Neutrophil (primary cell): ENCODE data around the gene TSPAN18.

Experiments used
- H3K27ac ChIP-seq: fragments of 200-600 bp; sonication (generic); 2 replicates; pipeline ENCODE4 v1.5.1; 2016; ENCODE audit warnings: mild to moderate bottlenecking, moderate library complexity
- H3K27me3 ChIP-seq: fragments of 200-600 bp; sonication (generic); 2 replicates; pipeline ENCODE4 v1.6.0; 2016; ENCODE audit warnings: mild to moderate bottlenecking
- H3K36me3 ChIP-seq: fragments of 200-600 bp; sonication (generic); 2 replicates; pipeline ENCODE4 v1.5.1; 2017
- H3K4me1 ChIP-seq, 2 experiments: fragments of 200-600 bp in 1 of 2; sonication (generic) in 1 of 2; 1 replicate in 1 of 2; 2 replicates in 1 of 2; pipeline versions ENCODE4 v1.5.1 to v1.6.1; 2013 to 2016; ENCODE audit warnings: low read depth in 1 of 2, low read length in 1 of 2, mild to moderate bottlenecking in 1 of 2, moderate library complexity in 1 of 2; ENCODE audit not compliant: control insufficient read depth in 1 of 2, insufficient read depth in 1 of 2
- H3K4me3 ChIP-seq, 2 experiments: fragments of 200-600 bp in 1 of 2; sonication (generic) in 1 of 2; 1 replicate in 1 of 2; 2 replicates in 1 of 2; pipeline ENCODE4 v1.5.1; 2013 to 2016; ENCODE audit warnings: low read depth in 1 of 2, low read length in 1 of 2, mild to moderate bottlenecking in 1 of 2, moderate library complexity in 1 of 2
- H3K9me3 ChIP-seq: fragments of 200-600 bp; sonication (generic); 2 replicates; pipeline ENCODE4 v1.5.1; 2016
- CTCF ChIP-seq: fragments of 200-600 bp; sonication (generic); IDR thresholded peaks from 2 replicates; pipeline ENCODE4 v1.5.1; 2016; ENCODE audit warnings: antibody characterized with exemption

Gene TSPAN18

GRCh38 chr11:44980533-44981427 is 254.0 kb downstream of the TSPAN18 start:
- Histone ChIP-seq H3K27ac (no peak overlapping the region), H3K27me3 (no peaks in the 10 kb centered on the region), H3K4me1 (peaks cover 24 to 25% of the 10 kb centered on the region in 2 experiments), H3K9me3 (no peaks in the 10 kb centered on the region), H3K36me3 (no peaks in the 10 kb centered on the region), H3K4me3 (no peak overlapping the region)
- no peak for TF ChIP-seq CTCF
